GDM1 (cell line): ENCODE data around the gene ENDOG.
"Not testable (repeated sequence)": the region's sequence is repeated elsewhere in the genome, so short reads cannot be mapped to it uniquely, and the experiment has no call there.

Source experiments
- DNase-seq: peaks from one replicate; lab custom pipeline; 2025; lab: John Stamatoyannopoulos, UW

Gene ENDOG

DNA sequence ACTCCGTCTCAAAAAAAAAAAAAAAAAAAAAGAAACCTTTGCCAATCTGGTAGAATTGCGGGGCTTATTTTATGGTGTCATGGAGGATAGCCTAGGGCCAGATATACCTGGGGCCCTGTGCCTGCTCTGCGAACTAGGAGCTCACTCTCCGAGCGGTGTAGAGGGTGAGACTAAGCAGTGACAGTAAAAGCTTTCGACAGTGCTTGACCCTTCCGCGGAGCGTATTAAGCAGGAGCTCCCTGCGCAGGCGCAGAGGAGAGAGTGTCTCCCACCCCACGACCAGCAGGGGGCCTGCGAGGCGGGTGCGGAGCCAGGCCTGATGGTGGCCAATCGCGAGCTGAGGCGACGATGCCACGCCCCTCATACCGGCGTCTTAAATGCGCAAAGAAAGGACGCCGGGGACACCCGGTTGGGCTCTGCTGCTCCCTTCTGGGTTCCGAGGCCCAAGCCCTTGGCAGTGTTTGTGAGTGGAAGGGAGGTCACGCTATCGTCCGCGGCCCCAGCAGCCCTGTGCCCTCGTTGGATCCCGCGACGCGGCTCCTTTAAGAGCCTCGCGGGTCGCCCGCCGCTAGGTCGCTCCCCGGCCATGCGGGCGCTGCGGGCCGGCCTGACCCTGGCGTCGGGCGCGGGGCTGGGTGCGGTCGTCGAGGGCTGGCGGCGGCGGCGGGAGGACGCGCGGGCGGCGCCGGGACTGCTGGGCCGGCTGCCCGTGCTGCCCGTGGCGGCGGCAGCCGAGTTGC lies at the start of gene ENDOG:
Gene ENDOG, plus strand, starts transcription at position 402 of the 740 bp plus-strand sequence. Its CDS starts 185 bp downstream, at position 587.
- peak; percentile 93 for DNase-seq

DNA sequence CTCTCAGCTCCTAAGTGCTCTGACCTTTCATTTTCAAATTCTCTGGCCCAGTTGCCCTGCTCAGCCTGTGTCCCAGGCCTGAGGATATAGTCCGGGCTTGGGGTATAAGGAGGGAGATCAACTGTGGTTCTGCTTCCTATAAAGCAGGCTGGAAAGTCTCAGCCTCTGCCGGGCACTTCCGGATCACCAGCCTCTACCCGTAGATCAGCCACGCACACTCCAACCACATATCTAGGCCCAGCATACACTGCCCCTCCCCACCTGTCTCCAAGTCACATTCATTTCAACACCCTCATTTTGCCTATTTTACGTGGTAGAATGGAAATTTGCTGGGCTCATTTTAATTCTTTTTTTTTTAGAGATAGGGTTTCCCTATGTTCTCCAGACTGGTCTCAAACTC lies 49.7 kb upstream of the ENDOG start:
- DNase-seq: no peak

DNA sequence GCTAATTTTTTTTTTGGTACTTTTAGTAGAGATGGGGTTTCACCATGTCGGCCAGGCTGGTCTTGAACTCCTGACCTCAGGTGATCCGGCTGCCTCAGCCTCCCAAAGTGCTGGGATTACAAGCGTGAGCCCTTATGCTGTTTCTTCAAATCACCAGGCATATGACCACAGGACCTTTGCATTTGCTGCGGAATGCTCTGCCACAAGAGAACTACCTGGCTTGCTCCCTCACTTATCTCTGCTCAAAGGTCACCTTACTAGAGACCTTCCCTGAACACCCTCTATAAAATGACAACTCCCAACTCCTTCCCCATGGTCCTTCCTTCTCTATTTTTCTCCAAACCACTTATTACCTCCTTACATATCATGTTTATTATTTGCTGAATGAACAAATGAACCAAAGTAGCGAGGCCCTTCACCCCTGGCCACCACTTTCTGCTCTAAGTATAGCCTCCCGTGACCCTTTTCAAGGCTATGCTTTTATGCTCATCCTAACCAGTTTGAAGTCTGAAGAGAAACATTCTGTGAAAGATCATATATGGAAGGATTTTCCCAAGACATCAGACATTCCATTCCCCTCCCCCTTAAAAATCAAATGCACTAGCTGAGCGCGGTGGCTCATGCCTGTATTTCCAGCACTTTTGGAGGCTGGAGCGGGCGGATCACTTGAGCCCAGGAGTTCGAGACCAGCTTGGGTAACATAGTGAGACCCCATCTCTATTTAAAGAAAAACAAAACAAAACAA lies 47.8 kb upstream of the ENDOG start:
- DNase-seq: no peak

DNA sequence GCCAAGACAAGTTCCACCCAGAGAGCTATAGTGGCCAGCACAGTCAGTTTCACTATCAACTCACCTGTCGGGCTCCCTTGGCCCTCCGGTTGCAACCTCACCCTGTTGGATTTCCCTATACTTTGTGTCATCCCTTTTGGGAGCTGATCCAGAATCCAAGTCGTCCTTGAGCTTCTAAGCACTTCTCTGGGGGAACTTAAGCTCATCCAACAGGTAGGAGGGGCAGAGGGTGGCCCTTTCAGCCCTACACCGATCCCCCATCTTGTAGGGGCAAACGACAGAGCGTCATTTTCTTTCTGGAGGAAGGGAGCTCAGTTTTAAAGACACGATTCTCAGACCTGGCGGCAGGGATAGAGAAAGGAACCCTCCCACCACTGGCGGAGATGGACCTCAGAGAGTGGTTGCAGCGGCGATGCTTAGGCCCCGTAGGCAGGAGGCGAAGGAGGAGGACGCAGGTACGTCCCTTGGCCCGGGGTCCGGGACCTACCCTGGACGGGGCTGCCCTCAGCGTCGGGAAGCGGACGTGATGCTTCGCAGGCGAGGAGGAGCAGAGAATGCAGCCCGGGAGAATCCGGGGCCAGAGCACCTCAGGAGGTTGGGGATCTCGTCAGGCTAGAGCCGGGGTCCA lies 47.1 kb upstream of the ENDOG start:
- DNase-seq: no peak

DNA sequence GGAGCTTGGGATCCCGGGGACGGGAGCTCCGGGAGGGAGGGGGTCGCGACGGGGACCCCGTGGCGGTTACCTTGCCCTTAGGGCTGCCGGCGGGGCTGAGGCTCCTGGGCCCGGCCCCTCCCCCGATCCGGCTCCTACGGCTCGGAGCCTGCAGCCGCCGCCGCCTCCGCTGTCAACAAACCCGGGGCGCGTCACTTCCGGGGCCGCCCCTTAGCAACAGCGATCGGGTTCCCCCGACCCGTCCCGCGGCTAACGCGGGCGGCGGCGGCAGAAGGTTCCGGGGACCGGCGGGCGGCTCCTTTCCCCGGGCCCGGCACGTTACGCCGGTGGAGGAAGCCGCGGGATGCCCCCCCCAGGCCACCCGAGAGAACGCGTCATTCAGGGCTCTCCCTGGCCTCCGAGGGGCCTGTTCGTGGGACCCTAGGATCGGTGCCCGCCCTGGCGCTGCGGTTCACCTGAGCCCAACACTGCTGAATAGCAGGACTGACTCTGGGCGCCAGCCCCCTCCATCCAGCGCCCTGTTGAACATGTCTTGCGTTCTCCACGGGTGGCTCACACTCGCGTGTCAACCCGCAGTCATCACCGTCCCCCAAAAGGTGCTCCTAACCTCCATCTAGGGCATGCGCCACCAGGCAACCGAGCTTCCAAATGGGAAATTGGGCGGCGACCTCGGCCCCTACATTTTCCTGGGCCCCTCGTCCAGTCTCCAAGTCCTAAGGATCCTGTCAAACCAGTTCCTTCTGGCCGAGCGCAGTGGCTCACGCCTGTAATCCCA lies 46.4 kb upstream of the ENDOG start, which contains the start of gene ZER1:
Gene ZER1, minus strand, starts transcription at position 183 of the 775 bp plus-strand sequence. CDS start 16,362 bp downstream, outside the sequence.
- peak; percentile 82 for DNase-seq

DNA sequence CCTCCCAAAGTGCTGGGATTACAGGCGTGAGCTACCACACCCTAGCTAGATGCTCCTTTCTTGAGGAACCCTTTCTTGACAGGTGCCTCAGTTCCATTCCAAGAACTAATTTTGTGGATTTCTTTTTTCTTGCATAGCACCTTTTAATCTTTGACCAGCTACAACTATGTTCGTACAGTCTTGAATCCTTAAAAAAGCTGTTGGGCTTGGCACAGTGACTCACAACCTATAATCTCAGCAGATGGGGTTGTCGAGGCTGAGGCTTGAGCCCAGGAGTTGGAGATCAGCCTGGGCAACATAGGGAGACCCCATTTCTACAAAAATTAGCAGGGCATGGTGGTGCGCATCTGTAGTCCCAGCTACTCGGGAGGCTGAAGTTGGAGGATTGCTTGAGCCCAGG lies 45.3 kb upstream of the ENDOG start:
- DNase-seq: no peak

DNA sequence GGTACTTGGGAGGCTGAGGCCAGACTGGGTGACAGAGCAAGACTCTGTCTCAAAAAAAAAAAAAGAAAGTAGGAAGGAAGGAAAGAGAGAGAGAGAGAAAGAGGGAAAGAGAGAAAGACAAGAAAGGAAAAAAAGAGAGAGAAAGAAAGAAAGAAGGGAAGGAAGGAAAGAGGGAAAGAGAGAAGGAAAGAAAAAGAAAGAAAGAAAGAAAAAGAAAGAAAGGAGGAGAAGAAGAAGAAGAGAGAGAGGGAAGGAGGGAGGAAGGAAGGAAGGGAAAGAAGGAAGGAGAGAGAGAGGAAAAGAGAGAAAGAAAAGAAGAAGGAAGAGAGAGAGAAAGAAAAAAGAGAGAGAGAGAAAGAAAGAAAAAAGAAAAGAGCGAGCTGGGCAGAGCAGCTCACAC lies 43.5 kb upstream of the ENDOG start:
- DNase-seq: no peak

DNA sequence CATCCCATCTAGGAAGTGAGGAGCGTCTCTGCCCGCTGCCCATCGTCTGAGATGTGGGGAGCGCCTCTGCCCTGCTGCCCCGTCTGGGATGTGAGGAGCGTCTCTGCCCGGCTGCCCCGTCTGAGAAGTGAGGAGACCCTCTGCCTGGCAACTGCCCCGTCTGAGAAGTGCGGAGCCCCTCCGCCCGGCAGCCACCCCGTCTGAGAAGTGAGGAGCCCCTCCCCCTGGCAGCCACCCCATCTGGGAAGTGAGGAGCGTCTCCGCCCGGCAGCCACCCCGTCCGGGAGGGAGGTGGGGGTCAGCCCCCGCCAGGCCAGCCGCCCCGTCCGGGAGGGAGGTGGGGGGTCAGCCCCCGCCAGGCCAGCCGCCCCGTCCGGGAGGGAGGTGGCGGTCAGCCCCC lies 38.2 kb upstream of the ENDOG start:
- DNase-seq: not testable (repeated sequence)

DNA sequence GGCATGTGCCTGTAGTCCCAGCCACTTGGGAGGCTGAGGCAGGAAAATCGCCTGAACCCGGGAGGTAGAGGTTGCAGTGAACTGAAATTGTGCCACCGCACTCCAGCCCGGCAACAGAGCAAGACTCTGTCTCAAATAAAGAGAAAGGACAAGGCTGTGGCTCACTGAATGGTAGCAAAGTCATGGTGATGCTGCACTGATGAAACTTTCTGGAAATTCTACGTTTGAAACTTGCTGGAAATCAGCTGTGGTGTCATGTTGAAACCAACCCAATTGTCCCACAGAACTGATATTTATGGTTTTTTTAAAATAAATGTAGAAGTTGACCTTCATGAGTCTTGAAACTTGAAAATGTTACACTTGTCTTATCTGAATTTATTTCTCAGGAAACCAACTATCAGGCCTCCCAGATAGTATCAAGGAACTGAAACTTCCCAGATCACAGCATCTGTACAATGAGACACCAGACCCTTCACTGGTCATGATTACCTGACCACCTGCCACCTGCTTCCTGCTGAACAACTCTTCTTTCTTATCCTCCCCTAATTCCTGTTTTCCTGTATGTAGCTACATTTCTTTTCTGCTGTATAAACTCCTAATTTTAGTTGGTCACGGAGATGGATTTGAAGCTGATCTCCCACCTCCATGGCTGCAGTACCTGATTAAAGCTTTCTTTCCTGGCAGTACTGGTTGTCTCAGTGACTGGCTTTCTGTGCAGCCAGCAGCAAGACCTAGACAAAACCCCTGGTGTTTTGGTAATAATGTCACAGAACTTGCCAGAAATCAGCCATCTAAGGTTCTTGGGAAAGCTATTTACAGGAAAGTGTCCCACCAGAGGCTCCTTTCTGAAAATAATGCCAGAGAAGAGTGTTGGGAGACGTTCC lies 36.9 kb upstream of the ENDOG start:
- DNase-seq: no peak

DNA sequence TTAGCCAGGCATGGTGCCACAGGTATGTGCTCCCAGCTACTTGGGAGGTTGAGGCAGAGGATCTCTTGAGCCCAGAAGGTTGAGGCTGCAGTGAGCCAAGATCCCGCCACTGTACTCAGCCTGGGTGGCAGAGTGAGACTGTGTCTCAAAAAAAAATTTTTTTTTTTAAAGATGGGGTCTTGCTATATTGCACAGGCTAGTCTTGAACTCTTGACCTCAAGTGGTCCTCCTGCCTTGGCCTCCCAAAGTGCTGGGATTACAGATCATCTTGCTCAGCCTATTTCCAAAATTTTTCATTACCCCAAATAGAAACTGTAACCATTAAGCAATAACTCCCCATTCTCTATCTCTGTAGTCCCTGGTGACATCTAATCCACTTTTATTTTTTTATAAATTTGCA lies 35.6 kb upstream of the ENDOG start:
- no peak for DNase-seq

DNA sequence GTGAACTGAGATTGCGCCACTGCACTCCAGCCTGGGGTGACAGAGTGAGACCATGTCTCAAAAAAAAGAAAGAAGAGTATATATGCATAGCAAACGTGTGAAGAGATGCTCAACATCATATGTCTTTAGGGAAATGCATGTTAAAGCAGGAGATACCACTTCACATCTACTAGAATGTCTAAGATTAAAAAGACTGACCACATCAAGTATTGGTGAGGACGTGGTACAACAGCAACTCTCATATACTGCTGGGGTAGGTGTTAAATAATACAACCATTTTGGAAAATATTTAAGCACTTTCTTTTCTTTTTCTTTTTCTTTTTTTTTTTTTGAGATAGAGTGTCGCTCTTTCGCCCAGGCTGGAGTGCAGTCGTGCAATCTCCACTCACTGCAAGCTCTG lies 32.9 kb upstream of the ENDOG start:
- DNase-seq: no peak

DNA sequence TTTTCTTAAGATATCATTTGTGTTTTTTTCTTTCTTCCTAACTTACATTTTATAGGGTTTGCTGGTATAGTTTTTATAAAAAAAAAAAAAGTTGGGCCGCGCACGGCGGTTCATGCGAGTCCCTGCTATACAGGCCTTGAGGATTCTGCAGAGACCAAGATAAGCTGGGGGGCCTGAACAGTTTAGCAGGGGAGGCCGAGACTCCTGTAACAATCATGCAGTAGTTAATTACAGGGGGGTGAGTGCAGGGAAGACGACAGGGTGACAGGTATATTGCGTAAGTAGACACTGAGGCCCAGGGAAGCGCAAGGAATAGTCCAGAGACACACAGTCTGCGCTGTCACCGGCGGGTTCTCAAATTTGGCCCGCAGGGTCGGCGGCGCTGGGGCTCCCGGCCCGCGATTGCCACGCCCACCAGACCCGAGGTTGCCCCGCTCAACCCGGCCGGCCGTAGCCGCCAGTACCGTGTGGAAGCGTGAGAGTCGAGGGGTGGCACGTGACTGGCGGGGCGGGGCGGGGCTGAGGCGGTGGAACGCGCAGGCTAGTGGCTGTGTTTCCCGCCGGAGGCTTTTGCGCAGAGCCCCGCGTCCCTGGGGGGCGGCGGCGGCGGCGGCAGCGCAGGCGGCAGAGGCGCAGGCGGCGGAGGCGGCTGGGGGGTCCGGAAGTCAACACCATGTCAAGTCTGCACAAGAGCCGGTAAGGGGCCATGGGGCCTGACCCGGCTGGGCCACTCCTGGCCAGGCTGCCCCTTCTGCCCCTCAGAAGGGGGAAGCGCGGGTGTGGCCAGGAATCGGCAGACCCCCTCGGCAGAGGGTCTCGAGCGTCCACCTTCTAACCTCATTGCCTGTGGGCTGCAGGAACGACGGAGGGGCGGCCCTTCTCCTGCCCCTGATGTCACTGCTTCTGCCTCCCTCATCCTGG lies 31.4 kb upstream of the ENDOG start, which contains the start of gene TBC1D13:
Gene TBC1D13, plus strand, starts transcription at position 573 of the 921 bp plus-strand sequence. Its CDS starts 101 bp downstream, at position 674.
- peak; percentile 78 for DNase-seq

DNA sequence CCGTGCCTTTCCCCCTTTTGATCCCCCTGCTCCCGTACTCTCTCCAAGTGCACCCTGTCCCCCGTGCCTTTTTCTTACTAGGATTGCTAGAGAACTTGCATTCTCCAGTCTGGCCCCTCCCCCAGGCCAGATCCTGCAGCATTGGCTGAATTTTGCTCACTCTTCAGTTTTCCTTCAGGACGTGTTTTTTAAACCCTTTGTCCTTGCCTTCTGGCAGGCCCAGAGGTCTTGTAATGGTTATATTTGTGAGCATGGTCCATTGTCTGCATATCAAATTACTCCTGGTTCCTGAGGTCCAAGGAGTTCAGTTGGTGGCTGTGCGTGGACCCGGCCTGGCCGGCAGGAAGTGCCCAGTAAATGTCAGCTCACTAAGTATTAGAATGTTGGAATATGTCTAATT lies 30.6 kb upstream of the ENDOG start:
- DNase-seq: no peak

DNA sequence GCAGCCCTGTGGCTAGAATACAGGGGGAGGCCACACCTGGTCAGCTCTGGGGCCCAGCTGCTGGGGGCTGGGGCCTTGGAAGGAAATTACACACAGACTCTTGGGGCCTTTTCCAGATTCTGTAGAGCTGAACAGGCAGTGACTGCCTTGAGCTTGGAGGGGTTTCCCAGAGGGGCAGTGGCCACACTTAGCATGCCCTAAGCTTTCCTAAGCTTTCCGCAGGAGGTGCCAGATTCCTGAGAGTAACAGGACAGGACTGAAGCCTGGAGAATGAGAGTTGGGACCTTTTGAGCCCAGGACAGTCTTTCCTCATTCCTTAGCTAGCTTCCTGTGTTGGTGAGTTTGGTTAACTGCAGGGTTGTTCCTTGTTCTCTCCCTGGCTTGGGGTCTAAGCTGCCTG lies 29.9 kb upstream of the ENDOG start:
- DNase-seq: no peak

DNA sequence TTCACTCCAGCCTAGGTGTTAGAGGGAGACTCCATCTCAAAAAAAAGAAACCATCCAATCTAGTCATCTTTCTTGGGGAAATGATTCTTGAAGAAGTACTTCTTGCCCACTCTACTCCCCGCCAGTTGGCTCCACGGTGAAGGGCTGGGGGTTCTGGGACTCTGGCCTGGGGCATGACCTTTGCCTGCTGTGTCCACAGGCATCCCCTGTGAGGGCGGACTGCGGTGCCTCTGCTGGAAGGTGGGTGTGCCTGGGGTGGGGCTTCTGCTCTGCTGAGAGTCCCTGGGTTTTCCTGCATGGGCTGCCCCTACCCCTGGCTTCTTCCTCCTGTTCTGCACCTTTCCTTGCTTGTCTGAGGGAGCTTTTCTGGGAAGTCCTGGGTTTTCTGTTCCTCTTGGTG lies 27.8 kb upstream of the ENDOG start:
- no peak for DNase-seq

DNA sequence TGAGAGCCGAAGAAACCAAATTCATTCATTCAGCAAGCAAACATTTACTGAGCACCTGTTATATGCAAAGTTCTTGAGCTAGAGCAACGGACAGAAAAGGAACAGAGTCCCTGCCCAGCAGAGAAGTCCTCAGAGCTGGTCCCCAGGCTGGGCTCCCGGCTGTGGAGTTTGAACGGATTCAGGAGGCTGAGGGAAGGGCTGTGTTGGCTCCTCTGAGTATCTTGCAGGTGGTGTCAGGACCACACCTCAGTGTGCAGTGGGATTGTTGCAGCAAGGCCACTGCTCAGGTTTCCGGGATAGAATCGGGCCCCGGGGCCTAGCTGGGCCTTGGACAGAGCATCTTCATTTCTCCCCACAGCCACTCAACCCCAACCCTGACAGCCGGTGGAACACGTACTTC lies 26.2 kb upstream of the ENDOG start:
- DNase-seq: no peak

DNA sequence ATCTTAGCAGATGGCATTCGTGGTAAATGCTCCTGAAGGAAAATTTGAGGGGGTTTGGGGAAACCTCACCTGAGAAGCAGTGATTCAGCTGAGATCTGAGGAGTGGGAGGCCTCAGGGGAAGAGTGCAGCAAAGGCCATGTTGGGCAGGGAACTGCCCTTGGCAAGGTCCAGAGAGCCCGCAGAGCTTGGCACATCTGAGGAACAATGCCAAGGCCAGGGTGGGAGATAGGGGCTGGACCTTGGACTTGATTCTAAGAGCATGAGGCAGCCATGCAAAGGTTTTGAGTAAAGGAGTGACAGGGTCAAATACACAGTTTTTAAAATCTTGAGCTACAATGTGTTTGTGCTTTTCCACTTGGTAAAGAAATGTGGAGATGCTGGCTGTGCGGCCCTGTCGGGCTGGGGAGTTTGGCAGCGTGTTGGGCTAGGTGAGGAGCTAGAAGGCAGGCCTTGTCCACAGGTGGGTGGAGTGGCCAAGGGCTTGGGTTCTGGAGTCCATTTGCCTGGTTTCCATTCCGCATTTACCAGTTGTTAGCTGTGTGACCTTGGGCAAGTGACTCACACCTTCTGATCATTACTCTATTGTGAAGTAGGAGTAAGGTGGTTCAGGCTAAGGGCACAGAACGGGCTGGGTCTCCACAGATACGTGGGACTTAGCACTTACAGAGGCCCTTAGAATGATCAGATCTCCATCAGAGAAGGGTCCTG lies 25.2 kb upstream of the ENDOG start:
- DNase-seq: no peak

DNA sequence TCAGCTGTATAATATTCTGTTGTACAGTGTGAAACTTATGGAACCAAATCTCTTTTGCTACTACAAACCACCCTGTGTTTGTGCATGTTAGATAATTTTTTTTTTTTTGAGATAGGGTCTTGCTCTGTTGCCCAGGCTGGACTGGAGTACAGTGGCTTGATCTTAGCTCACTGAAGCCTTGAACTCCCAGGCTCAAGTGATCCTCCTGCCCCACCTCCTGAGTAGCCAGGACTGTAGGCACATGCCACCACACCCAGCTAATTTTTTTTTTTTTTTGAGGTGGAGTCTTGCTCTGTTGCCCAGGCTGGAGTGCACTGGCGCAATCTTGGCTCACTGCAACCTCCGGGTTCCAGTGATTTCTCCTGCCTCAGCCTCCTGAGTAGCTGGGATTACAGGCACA lies 23.3 kb upstream of the ENDOG start:
- not testable (repeated sequence) for DNase-seq

DNA sequence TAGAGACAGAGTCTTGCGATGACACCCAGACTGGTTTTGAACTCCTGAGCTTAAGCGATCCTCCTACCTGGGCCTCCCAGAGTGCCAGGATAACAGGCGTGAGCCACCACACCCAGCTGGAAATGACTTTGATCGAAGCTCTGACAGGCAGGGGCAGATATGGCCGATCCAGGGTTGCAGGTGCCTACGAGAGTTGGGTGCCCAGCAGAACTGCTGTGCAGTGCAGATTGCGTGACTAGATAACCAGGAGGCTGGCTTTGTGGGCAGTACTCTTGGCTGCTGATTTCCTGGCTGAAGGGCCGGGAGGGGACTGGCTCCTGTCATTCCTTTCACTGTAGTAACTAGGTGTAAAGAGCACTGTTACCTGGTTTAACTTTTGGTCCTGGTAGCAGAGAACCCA lies 19.4 kb upstream of the ENDOG start:
- DNase-seq: no peak
